Immature natural killer cell (primary cell): Measurements from ENCODE around the gene ZBTB37. TPM values are rescaled to one million over a fixed set of nuclear protein-coding genes. Genes with fewer than 3 reads are reported as not detected.
A peak's percentile ranks its signal among the peaks of the same experiment; 100 is the strongest.

ENCODE experiments used
- DNase-seq, 3 donors: peaks; one replicate each; pipeline ENCODE4 v3.0.0; 2022; ENCODE audit warnings: mixed read lengths in 1 of 3
- H3K27ac Mint-ChIP-seq, 6 donors: one replicate each; pipeline ENCODE4 v1.8.0; 2020; ENCODE audit warnings: mixed read lengths in 6 of 6, mild to moderate bottlenecking in 5 of 6, inconsistent platforms in 4 of 6, moderate library complexity in 3 of 6
- H3K27me3 Mint-ChIP-seq, 3 donors: one replicate each; pipeline ENCODE4 v1.8.0; 2020 to 2021; ENCODE audit warnings: low read depth in 3 of 3, mild to moderate bottlenecking in 3 of 3, mixed read lengths in 3 of 3, moderate library complexity in 3 of 3, inconsistent platforms in 1 of 3
- H3K36me3 Mint-ChIP-seq, 3 donors: one replicate each; pipeline ENCODE4 v1.8.0; 2020; ENCODE audit warnings: mixed read lengths in 3 of 3, inconsistent platforms in 2 of 3, mild to moderate bottlenecking in 2 of 3
- H3K4me1 Mint-ChIP-seq, 2 donors: one replicate each; pipeline ENCODE4 v1.8.0; 2020; ENCODE audit warnings: inconsistent platforms in 2 of 2, mild to moderate bottlenecking in 2 of 2, mixed read lengths in 2 of 2, moderate library complexity in 1 of 2
- H3K4me3 Mint-ChIP-seq, 5 donors: one replicate each; pipeline ENCODE4 v1.8.0; 2020; ENCODE audit warnings: mild to moderate bottlenecking in 5 of 5, mixed read lengths in 5 of 5, inconsistent platforms in 3 of 5, moderate library complexity in 3 of 5
- H3K9me3 Mint-ChIP-seq, 6 donors: one replicate each; pipeline ENCODE4 v1.8.0; 2020; ENCODE audit warnings: mild to moderate bottlenecking in 6 of 6, mixed read lengths in 6 of 6, inconsistent platforms in 4 of 6, moderate library complexity in 3 of 6
- polyA plus RNA-seq, 3 donors: library from polyadenylated mRNA; unstranded; fragments of 300-500 nt; fragmentation: Illumina TruSeq; gene quantifications; one replicate each; pipeline ENCODE4 v1.2.3, GENCODE V29; 2021

Gene ZBTB37
- polyA plus RNA-seq, 3 donors from 2014 or later, result 2.9 to 4.3 (median 3.1) TPM

- DNase-seq, result no peak
- Mint-ChIP-seq H3K4me1 (no peaks in the 10 kb centered on the region), H3K9me3 (no peaks in the 10 kb centered on the region), H3K27me3 (no peaks in the 10 kb centered on the region), H3K27ac (no peak overlapping the region), H3K4me3 (no peak overlapping the region), H3K36me3 (peaks cover 4 to 29% (median 20%) of the 10 kb centered on the region in 3 donors)
Measured at GRCh38 chr1:173937062-173937461, 68.9 kb downstream of the ZBTB37 start.

GRCh38 chr1:173946380-173946921 lies 78.3 kb downstream of the ZBTB37 start:
- Mint-ChIP-seq H3K4me3 (no peak overlapping the region), H3K9me3 (no peaks in the 10 kb centered on the region), H3K27ac (peak overlapping the region in 3 of 6 donors; percentile 17 to 80 (median 17)), H3K27me3 (no peaks in the 10 kb centered on the region), H3K36me3 (peaks cover 19 to 34% (median 26%) of the 10 kb centered on the region in 3 donors), H3K4me1 (no peaks in the 10 kb centered on the region)
- no peak for DNase-seq

GRCh38 chr1:173948594-173948993 lies 80.4 kb downstream of the ZBTB37 start:
- H3K4me1 Mint-ChIP-seq, result peaks cover 0 to 13% of the 10 kb centered on the region in 2 donors
- peak overlapping the region in 1 of 6 donors; percentile 62 for H3K27ac Mint-ChIP-seq
- H3K36me3 Mint-ChIP-seq, result peaks cover 18 to 23% (median 20%) of the 10 kb centered on the region in 3 donors
- H3K9me3 Mint-ChIP-seq, result no peaks in the 10 kb centered on the region
- DNase-seq, result no peak
- no peak overlapping the region for H3K4me3 Mint-ChIP-seq
- peaks cover 0 to 3% (median 0%) of the 10 kb centered on the region in 3 donors for H3K27me3 Mint-ChIP-seq

Other genes starting within 250 kb of the ZBTB37 start
- not detected for gene TEX50, start 233.0 kb upstream of the ZBTB37 start, polyA plus RNA-seq
- not detected for gene ANKRD45, start 198.5 kb upstream of the ZBTB37 start, polyA plus RNA-seq
- gene KLHL20, start 153.4 kb upstream of the ZBTB37 start, polyA plus RNA-seq, result 10 to 100 TPM; 13.2 to 19.3 (median 16.6) TPM
- 10 to 100 TPM in 1 of 3 donors, 1 to 10 TPM in 2; 4.6 to 10.4 (median 9.1) TPM for gene DARS2, start 43.7 kb upstream of the ZBTB37 start, polyA plus RNA-seq
- gene CENPL, start 43.5 kb upstream of the ZBTB37 start, polyA plus RNA-seq, result 10 to 100 TPM in 1 of 3 donors, 1 to 10 TPM in 2; 7.1 to 10.5 (median 9.4) TPM
- gene GAS5, start 391 bp upstream of the ZBTB37 start, polyA plus RNA-seq, result 100 to 1,000 TPM in 2 of 3 donors, 10 to 100 TPM in 1; 88.2 to 158 (median 153) TPM
- gene SERPINC1, start 48.9 kb downstream of the ZBTB37 start, polyA plus RNA-seq, result under 1 TPM in 1 of 3 donors, not detected in 2; 0.62 TPM
- 10 to 100 TPM in 1 of 3 donors, 1 to 10 TPM in 2; 3.9 to 10.4 (median 5.7) TPM for gene RC3H1, start 154.0 kb downstream of the ZBTB37 start, polyA plus RNA-seq